Endodermal cell (in vitro differentiated cells): Measurements from ENCODE around the gene BMP2K. TPM values are rescaled to one million over a fixed set of nuclear protein-coding genes. Genes with fewer than 3 reads are reported as not detected.

Experiments used
- DNase-seq: peaks from one replicate; pipeline ENCODE4 v3.0.0-alpha.2; 2017
- H3K27ac ChIP-seq: 2 replicates; pipeline ENCODE4 v1.5.1; 2013; ENCODE audit warnings: mild to moderate bottlenecking, low read depth, low read length, moderate library complexity
- H3K27me3 ChIP-seq: 2 replicates; pipeline ENCODE4 v1.6.1; 2013; ENCODE audit warnings: mild to moderate bottlenecking, low read length, moderate library complexity; ENCODE audit not compliant: insufficient read depth, control insufficient read depth, poor library complexity, severe bottlenecking
- H3K36me3 ChIP-seq: 2 replicates; pipeline ENCODE4 v1.7.0; 2013; ENCODE audit warnings: mild to moderate bottlenecking, low read length, moderate library complexity; ENCODE audit not compliant: control insufficient read depth, insufficient read depth
- H3K4me1 ChIP-seq: one replicate; pipeline ENCODE4 v1.7.0; 2013; ENCODE audit warnings: low read length; ENCODE audit not compliant: control insufficient read depth, insufficient read depth
- H3K4me3 ChIP-seq: 2 replicates; pipeline ENCODE4 v1.5.1; 2013; ENCODE audit warnings: mild to moderate bottlenecking, low read length, moderate library complexity
- H3K9ac ChIP-seq: 2 replicates; pipeline ENCODE4 v1.6.1; 2013; ENCODE audit warnings: mild to moderate bottlenecking, low read length, moderate library complexity; ENCODE audit not compliant: poor library complexity, severe bottlenecking; ENCODE audit errors: extremely low read depth
- H3K9me3 ChIP-seq: 2 replicates; pipeline ENCODE4 v1.6.1; 2013; ENCODE audit warnings: mild to moderate bottlenecking, low read length, moderate library complexity; ENCODE audit not compliant: control insufficient read depth
- H3K27ac Mint-ChIP-seq: 2 replicates; pipeline ENCODE4 v1.8.0; 2020; ENCODE audit warnings: mixed read lengths
- H3K27me3 Mint-ChIP-seq: 2 replicates; pipeline ENCODE4 v1.8.0; 2021; ENCODE audit warnings: mild to moderate bottlenecking, mixed read lengths; ENCODE audit not compliant: insufficient read depth
- H3K36me3 Mint-ChIP-seq: 2 replicates; pipeline ENCODE4 v1.8.0; 2020; ENCODE audit warnings: low read depth, mixed read lengths
- H3K4me1 Mint-ChIP-seq: 2 replicates; pipeline ENCODE4 v1.8.0; 2020; ENCODE audit warnings: mixed read lengths
- H3K4me3 Mint-ChIP-seq: 2 replicates; pipeline ENCODE4 v1.8.0; 2020; ENCODE audit warnings: mild to moderate bottlenecking, moderate library complexity, mixed read lengths
- H3K9me3 Mint-ChIP-seq: 2 replicates; pipeline ENCODE4 v1.8.0; 2020; ENCODE audit warnings: mild to moderate bottlenecking, mixed read lengths
- WGBS, 2 experiments: methylation state at CpG; one replicate each; pipeline versions ENCODE4 v1.1.5 to v1.1.7; 2013; ENCODE audit warnings: missing lambda C conversion rate in 2 of 2, mixed read lengths in 1 of 2; ENCODE audit not compliant: insufficient coverage in 1 of 2, insufficient read length in 1 of 2; 5-methylcytosine and 5-hydroxymethylcytosine counted together
- total RNA-seq, 2 donors: library from RNA; stranded (reverse); fragmentation: NEBNext Ultra II Directional in 1 of 2; extraction: Animal tissue kit (Norgen Biotek cat#: 25700) in 1 of 2; gene quantifications; 2 replicates in 1 of 2; 3 replicates in 1 of 2; pipeline ENCODE4 v1.2.1, GENCODE V29; 2021
- TF ChIP-seq, protein P1 (sequence below): fragments of 200-600 bp; sonication (generic); conservative IDR thresholded peaks from 2 replicates; pipeline ENCODE4 v1.5.0; 2021; ENCODE audit warnings: antibody characterized with exemption, mild to moderate bottlenecking

BMP2K gene
- total RNA-seq, 2 donors from 2014 or later, result 39.4 to 49.1 TPM

DNA sequence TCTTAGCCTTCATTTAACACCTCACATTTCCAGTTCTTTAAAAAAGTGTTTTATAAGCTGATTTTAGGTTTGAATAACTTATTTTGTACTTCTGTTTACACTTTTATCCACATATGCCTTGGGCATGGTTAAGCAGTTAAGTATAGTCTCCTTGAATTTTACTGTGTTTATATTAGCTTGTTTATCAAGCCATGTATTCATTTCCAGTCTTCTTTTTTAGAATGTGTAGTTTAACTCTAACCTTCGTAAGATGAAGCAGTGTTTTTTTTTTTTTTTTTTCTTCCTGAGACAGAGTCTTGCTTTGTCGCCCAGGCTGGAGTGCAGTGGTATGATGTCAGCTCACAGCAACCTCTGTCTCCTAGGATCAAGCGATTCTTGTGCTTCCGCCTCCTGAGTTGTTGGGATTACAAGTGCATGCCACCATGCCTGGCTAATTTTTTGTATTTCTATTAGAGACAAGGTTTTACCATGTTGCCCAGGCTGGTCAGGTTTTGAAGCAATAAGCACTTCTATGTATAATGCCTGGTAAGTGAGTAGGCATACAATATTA is 42.5 kb downstream of the BMP2K start:
- no peaks in the 10 kb centered on the region for H3K27me3 ChIP-seq
- no peak for DNase-seq
- no peak overlapping the region for H3K4me3 ChIP-seq
- H3K27ac ChIP-seq, result no peak overlapping the region
- H3K4me1 ChIP-seq, result no peaks in the 10 kb centered on the region
- peaks cover 13% of the 10 kb centered on the region for H3K4me1 Mint-ChIP-seq
- no peaks in the 10 kb centered on the region for H3K36me3 ChIP-seq
- H3K9ac ChIP-seq, result no peak overlapping the region
- WGBS, 2 experiments, result 90 to 95% methylated on average over 3 to 4 of the region's 4 CpGs
- TF ChIP-seq, protein P1, sequence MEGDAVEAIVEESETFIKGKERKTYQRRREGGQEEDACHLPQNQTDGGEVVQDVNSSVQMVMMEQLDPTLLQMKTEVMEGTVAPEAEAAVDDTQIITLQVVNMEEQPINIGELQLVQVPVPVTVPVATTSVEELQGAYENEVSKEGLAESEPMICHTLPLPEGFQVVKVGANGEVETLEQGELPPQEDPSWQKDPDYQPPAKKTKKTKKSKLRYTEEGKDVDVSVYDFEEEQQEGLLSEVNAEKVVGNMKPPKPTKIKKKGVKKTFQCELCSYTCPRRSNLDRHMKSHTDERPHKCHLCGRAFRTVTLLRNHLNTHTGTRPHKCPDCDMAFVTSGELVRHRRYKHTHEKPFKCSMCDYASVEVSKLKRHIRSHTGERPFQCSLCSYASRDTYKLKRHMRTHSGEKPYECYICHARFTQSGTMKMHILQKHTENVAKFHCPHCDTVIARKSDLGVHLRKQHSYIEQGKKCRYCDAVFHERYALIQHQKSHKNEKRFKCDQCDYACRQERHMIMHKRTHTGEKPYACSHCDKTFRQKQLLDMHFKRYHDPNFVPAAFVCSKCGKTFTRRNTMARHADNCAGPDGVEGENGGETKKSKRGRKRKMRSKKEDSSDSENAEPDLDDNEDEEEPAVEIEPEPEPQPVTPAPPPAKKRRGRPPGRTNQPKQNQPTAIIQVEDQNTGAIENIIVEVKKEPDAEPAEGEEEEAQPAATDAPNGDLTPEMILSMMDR, result no peak
- no peaks in the 10 kb centered on the region for H3K9me3 Mint-ChIP-seq
- H3K4me3 Mint-ChIP-seq, result no peak overlapping the region
- no peak overlapping the region for H3K27ac Mint-ChIP-seq
- peaks cover 9% of the 10 kb centered on the region for H3K36me3 Mint-ChIP-seq
- H3K27me3 Mint-ChIP-seq, result no peaks in the 10 kb centered on the region
- no peaks in the 10 kb centered on the region for H3K9me3 ChIP-seq

DNA sequence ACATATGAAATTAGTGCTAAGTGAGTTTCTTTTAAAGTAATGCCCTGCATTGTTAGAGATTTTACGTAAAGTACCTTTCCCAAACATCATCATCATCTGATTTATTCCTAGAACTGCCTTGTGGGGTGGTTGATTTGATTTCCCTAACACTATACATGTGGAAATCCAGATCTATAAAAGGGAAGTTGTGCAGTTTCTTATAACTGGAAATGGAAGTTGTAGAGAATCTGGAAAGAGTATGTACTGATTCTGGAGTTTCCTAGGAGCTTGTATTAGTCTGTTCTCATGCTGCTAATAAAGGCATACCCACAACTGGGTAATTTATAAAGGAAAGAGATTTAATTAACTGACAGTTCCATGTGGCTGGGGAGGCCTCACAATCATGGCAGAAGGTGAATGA is 47.9 kb downstream of the BMP2K start:
- H3K4me3 ChIP-seq, result no peak overlapping the region
- no CpG with 5 or more reads among the region's 1 CpG for WGBS, 2 experiments
- no peaks in the 10 kb centered on the region for H3K9me3 Mint-ChIP-seq

DNA sequence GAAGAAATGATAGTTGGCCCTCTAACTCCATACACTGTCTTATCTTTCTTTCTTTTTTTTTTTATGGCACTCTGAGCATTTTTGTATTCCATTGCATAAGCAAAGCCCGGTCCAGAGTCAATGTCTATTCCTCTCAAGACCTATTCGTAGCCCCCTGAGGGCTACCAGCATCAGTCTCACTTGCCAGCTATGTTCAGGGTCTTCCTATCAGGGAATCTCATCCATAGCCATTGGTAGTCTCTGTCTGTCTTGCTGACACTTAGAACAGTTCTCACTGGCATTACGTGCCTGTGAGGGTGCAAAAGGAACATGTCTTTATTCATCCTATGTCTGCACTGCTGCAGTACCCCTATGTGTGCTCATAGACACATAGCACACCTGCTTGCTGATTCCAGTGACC is 51.0 kb downstream of the BMP2K start:
- Mint-ChIP-seq H3K4me1 (peaks cover 20% of the 10 kb centered on the region), H3K4me3 (no peak overlapping the region), H3K27ac (no peak overlapping the region)

More for the DNA sequence above, 47.9 kb downstream of the BMP2K start:
- Histone ChIP-seq H3K27me3 (no peaks in the 10 kb centered on the region), H3K27ac (no peak overlapping the region), H3K9ac (no peak overlapping the region), H3K36me3 (peaks cover 39% of the 10 kb centered on the region), H3K9me3 (no peaks in the 10 kb centered on the region), H3K4me1 (peaks cover 4% of the 10 kb centered on the region)
- DNase-seq, result no peak
- H3K27me3 Mint-ChIP-seq, result no peaks in the 10 kb centered on the region
- H3K4me1 Mint-ChIP-seq, result peaks cover 23% of the 10 kb centered on the region
- no peak overlapping the region for H3K4me3 Mint-ChIP-seq
- peaks cover 26% of the 10 kb centered on the region for H3K36me3 Mint-ChIP-seq
- no peak overlapping the region for H3K27ac Mint-ChIP-seq
- TF ChIP-seq, protein P1, result no peak

More for the DNA sequence above, 51.0 kb downstream of the BMP2K start:
- H3K36me3 ChIP-seq, result peaks cover 61% of the 10 kb centered on the region
- H3K27ac ChIP-seq, result no peak overlapping the region
- H3K4me1 ChIP-seq, result peaks cover 4% of the 10 kb centered on the region
- H3K9ac ChIP-seq, result no peak overlapping the region
- Mint-ChIP-seq H3K9me3 (no peaks in the 10 kb centered on the region), H3K36me3 (peaks cover 40% of the 10 kb centered on the region), H3K27me3 (no peaks in the 10 kb centered on the region)
- 93 to 97% methylated on average over 3 of the region's 3 CpGs for WGBS, 2 experiments
- no peak for DNase-seq
- no peaks in the 10 kb centered on the region for H3K9me3 ChIP-seq
- H3K27me3 ChIP-seq, result no peaks in the 10 kb centered on the region
- TF ChIP-seq, protein P1, result no peak
- H3K4me3 ChIP-seq, result no peak overlapping the region
